HEK293 (cell line): ENCODE results near the gene KCNJ11.
A peak's percentile ranks its signal among the peaks of the same experiment; 100 is the strongest.

Experiments
- CTCF ChIA-PET: fragments of 350-600 bp; formaldehyde crosslinking; extraction: SDS; loops from one replicate; lab custom pipeline; 2021; ENCODE audit warnings: antibody characterized with exemption; lab: Yijun Ruan, JAX
- POLR2A ChIA-PET: fragments of 300-600 bp; formaldehyde crosslinking; extraction: SDS; loops from one replicate; lab custom pipeline; 2020; ENCODE audit warnings: antibody characterized with exemption, inconsistent platforms; lab: Yijun Ruan, JAX
- H3K27ac ChIP-seq: fragments of 200-500 bp; sonication (Bioruptor generic); 2 replicates; pipeline ENCODE4 v1.5.1; 2014; ENCODE audit warnings: low read depth, low read length, control low read depth, inconsistent platforms; ENCODE audit errors: extremely low read depth
- H3K36me3 ChIP-seq, 2 experiments: fragments of 200-500 bp in 1 of 2; sonication (Bioruptor generic) in 1 of 2; 1 replicate in 1 of 2; 2 replicates in 1 of 2; pipeline ENCODE4 v1.5.1; 2014 to 2017; ENCODE audit warnings: inconsistent platforms in 2 of 2, low read length in 2 of 2; ENCODE audit not compliant: control insufficient read depth in 2 of 2, insufficient read depth in 1 of 2
- H3K4me1 ChIP-seq: fragments of 200-500 bp; sonication (Bioruptor generic); 2 replicates; pipeline ENCODE4 v1.5.1; 2014; ENCODE audit warnings: mild to moderate bottlenecking, low read length, inconsistent platforms; ENCODE audit not compliant: control insufficient read depth, insufficient read depth
- H3K4me3 ChIP-seq: 2 replicates; pipeline ENCODE4 v1.5.1; 2011; ENCODE audit warnings: low read depth, mild to moderate bottlenecking, control low read depth, low read length, moderate library complexity
- H3K9me3 ChIP-seq: fragments of 200-500 bp; sonication (Bioruptor generic); 2 replicates; pipeline ENCODE4 v1.5.1; 2014; ENCODE audit warnings: low read depth, low read length, inconsistent platforms; ENCODE audit not compliant: control insufficient read depth, insufficient read depth
- FEZF1 ChIP-seq: fragments of 450-650 bp; formaldehyde crosslinking; IDR thresholded peaks from 2 replicates; pipeline ENCODE4 v1.5.1; 2016; ENCODE audit warnings: missing biosample characterization, missing genetic modification characterization
- GLI4 ChIP-seq: fragments of 450-650 bp; formaldehyde crosslinking; IDR thresholded peaks from 2 replicates; pipeline ENCODE4 v1.5.1; 2016; ENCODE audit warnings: missing biosample characterization, missing genetic modification characterization
- SALL2 ChIP-seq: fragments of 450-650 bp; formaldehyde crosslinking; IDR thresholded peaks from 2 replicates; pipeline ENCODE4 v1.5.0; 2017; ENCODE audit warnings: missing biosample characterization, mild to moderate bottlenecking, missing genetic modification characterization, borderline replicate concordance
- SP7 ChIP-seq: fragments of 450-650 bp; formaldehyde crosslinking; IDR thresholded peaks from 2 replicates; pipeline ENCODE4 v1.5.1; 2016; ENCODE audit warnings: missing biosample characterization, missing genetic modification characterization
- ZFHX2 ChIP-seq: fragments of 450-650 bp; formaldehyde crosslinking; conservative IDR thresholded peaks from 2 replicates; pipeline ENCODE4 v1.5.1; 2016; ENCODE audit warnings: missing biosample characterization, missing genetic modification characterization
- ZFP37 ChIP-seq: fragments of 450-650 bp; formaldehyde crosslinking; IDR thresholded peaks from 2 replicates; pipeline ENCODE4 v1.5.1; 2016; ENCODE audit warnings: missing biosample characterization, missing genetic modification characterization
- ZNF266 ChIP-seq: fragments of 450-650 bp; formaldehyde crosslinking; IDR thresholded peaks from 2 replicates; pipeline ENCODE4 v1.5.1; 2016; ENCODE audit warnings: missing biosample characterization, missing genetic modification characterization, low read depth
- ZNF311 ChIP-seq: fragments of 450-650 bp; formaldehyde crosslinking; IDR thresholded peaks from 2 replicates; pipeline ENCODE4 v1.5.1; 2017; ENCODE audit warnings: missing biosample characterization, missing genetic modification characterization, borderline replicate concordance
- ZNF341 ChIP-seq: fragments of 450-650 bp; formaldehyde crosslinking; IDR thresholded peaks from 2 replicates; pipeline ENCODE4; 2016; ENCODE audit warnings: low read depth, missing biosample characterization, missing genetic modification characterization
- ZNF473 ChIP-seq: fragments of 450-650 bp; formaldehyde crosslinking; IDR thresholded peaks from 2 replicates; pipeline ENCODE4 v1.5.1; 2017; ENCODE audit warnings: missing biosample characterization, missing genetic modification characterization
- ZNF544 ChIP-seq: fragments of 450-650 bp; formaldehyde crosslinking; IDR thresholded peaks from 2 replicates; pipeline ENCODE4 v1.5.0; 2017; ENCODE audit warnings: missing biosample characterization, missing genetic modification characterization
- ZNF571 ChIP-seq: fragments of 450-650 bp; formaldehyde crosslinking; IDR thresholded peaks from 2 replicates; pipeline ENCODE4 v1.5.0; 2017; ENCODE audit warnings: missing biosample characterization, missing genetic modification characterization
- ZNF623 ChIP-seq: fragments of 450-650 bp; formaldehyde crosslinking; IDR thresholded peaks from 2 replicates; pipeline ENCODE4 v1.5.1; 2016; ENCODE audit warnings: missing biosample characterization, missing genetic modification characterization
- ZNF624 ChIP-seq: fragments of 450-650 bp; formaldehyde crosslinking; IDR thresholded peaks from 2 replicates; pipeline ENCODE4 v1.5.1; 2017; ENCODE audit warnings: missing biosample characterization, missing genetic modification characterization
- ZNF664 ChIP-seq: fragments of 450-650 bp; formaldehyde crosslinking; IDR thresholded peaks from 2 replicates; pipeline ENCODE4 v1.5.1; 2016; ENCODE audit warnings: missing biosample characterization, missing genetic modification characterization
- TF ChIP-seq, protein P1 (sequence below): fragments of 450-650 bp; formaldehyde crosslinking; IDR thresholded peaks from 2 replicates; pipeline ENCODE4 v1.5.1; 2016; ENCODE audit warnings: missing biosample characterization, missing genetic modification characterization

Gene KCNJ11

DNA sequence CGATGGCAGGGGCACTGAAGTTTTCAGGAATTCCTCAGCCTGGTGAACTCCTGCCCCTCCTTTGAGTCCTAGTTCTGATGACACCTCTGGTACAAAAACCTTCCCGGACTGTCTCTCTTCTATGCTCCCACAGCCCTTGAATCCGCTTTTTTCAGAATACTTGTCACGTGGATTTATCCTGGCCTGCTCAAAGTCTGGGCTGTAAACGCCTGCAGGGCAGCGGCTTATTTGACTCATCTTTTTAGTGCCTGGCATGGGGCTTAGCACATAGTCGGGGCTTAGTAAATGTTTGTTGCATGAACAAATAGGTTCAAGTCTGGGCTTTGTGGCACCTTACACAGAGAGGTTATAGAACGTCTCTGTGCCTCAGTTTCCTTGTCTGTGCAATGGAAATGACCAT, 13.4 kb upstream of the KCNJ11 start:
- POLR2A ChIA-PET, result no interaction called here
- Histone ChIP-seq H3K4me1 (peaks cover 5% of the 10 kb centered on the region; the same call in 1 of the 2 replicates), H3K27ac (no peak overlapping the region), H3K36me3 (no peaks in the 10 kb centered on the region), H3K4me3 (no peak overlapping the region), H3K9me3 (no peaks in the 10 kb centered on the region)
- TF ChIP-seq ZNF544 (no peak), ZNF664 (tag by site-specific recombination) (no peak)
- TF ChIP-seq, protein P1, sequence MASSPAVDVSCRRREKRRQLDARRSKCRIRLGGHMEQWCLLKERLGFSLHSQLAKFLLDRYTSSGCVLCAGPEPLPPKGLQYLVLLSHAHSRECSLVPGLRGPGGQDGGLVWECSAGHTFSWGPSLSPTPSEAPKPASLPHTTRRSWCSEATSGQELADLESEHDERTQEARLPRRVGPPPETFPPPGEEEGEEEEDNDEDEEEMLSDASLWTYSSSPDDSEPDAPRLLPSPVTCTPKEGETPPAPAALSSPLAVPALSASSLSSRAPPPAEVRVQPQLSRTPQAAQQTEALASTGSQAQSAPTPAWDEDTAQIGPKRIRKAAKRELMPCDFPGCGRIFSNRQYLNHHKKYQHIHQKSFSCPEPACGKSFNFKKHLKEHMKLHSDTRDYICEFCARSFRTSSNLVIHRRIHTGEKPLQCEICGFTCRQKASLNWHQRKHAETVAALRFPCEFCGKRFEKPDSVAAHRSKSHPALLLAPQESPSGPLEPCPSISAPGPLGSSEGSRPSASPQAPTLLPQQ (tag by site-specific recombination), result no peak
- CTCF ChIA-PET, result interaction anchor here (0.6 to 1.5 kb wide), 3 partner anchors 12 to 103 kb away, joined by 3 to 4 read pairs (median 3); partner anchors contain the start of gene KCNJ11

DNA sequence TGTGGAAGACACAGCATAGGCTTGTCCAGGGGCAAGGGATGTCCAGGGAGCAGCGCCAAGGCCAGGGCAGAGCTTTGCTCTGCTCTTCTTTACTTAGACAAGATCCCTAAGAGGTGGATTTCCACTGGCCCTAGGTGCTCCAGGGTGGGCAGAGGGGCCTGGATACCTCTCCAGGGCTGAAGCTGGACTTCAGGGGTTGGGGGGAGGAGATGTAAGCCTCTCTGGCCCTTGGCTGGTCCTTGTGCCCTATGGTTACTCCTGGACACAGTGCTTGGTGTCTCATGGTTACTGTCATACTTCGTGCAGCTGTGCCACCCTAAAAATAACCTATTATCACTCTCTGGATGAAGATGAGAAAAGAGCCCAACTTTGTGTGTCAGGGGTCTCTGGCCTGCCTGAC, 12.9 kb upstream of the KCNJ11 start:
- no peaks in the 10 kb centered on the region for H3K9me3 ChIP-seq
- peaks cover 5% of the 10 kb centered on the region; the same call in 1 of the 2 replicates for H3K4me1 ChIP-seq
- no peaks in the 10 kb centered on the region for H3K36me3 ChIP-seq
- ChIA-PET POLR2A (interaction anchor here (1.2 kb wide), 1 partner anchor 17 kb away, joined by 3 read pairs; no protein-coding TSS in a partner anchor), CTCF (interaction anchor here (0.6 to 1.5 kb wide), 6 partner anchors 11 to 197 kb away, joined by 3 to 4 read pairs (median 4); partner anchors contain the start of gene KCNJ11)
- H3K27ac ChIP-seq, result no peak overlapping the region
- TF ChIP-seq ZNF341 (tag by site-specific recombination) (no peak), ZFP37 (tag by site-specific recombination) (no peak), ZNF473 (tag by site-specific recombination) (no peak), SP7 (tag by site-specific recombination) (no peak), ZNF624 (no peak), ZNF266 (tag by site-specific recombination) (no peak), ZNF571 (no peak), ZNF311 (tag by site-specific recombination) (no peak), GLI4 (tag by site-specific recombination) (no peak), SALL2 (tag by site-specific recombination) (no peak)
- H3K4me3 ChIP-seq, result no peak overlapping the region

DNA sequence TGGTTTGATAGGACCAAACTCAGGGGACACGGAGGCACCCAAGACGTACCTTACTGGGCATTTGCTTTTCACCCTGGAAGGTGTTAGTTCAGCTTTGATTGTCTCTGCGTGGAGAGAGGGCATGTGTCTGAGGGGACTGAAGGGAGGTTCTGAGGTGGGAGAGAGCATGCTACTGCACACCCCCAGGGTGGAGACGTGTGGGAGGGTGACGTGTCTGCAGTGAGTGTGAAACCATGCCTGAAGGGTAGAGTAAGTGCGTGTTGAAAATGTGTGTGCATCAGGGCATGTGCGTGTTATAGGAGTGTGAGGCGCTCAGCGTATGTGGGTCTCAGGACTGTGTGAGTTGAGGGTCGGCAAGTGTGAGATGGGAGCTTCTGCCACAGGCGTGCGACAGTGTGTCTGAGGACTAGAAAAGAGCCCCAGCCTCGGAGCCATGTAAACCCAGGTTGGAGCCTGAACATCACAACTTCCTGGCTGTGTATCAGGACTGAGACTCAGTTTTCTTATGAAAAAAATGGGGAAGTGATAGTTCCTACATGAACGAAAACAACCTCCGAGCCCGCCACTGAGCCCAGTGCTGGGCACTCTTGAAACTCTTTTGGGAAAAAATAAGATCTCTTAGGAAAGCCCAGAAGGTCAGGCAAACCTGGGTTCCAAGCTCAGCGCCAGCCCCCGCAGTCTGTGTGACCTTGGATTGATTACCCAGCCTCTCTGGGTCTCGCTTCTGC, 11.8 kb upstream of the KCNJ11 start:
- Histone ChIP-seq H3K9me3 (no peaks in the 10 kb centered on the region), H3K36me3 (no peaks in the 10 kb centered on the region), H3K4me3 (no peak overlapping the region), H3K4me1 (no peaks in the 10 kb centered on the region), H3K27ac (no peak overlapping the region)
- peak; percentile 41 for TF ChIP-seq ZFHX2 (tag by site-specific recombination)
- TF ChIP-seq ZNF624, result no peak
- CTCF ChIA-PET, result interaction anchor here (0.9 to 2.5 kb wide), 4 partner anchors 12 to 128 kb away, joined by 3 to 7 read pairs (median 4); partner anchors contain the start of gene KCNJ11
- POLR2A ChIA-PET, result interaction anchor here (1.2 kb wide), 1 partner anchor 18 kb away, joined by 3 read pairs; no protein-coding TSS in a partner anchor

GRCh38 chr11:17399236-17399635, 10.8 kb upstream of the KCNJ11 start:
- Histone ChIP-seq H3K9me3 (no peaks in the 10 kb centered on the region), H3K27ac (no peak overlapping the region), H3K4me3 (no peak overlapping the region), H3K4me1 (no peaks in the 10 kb centered on the region), H3K36me3 (no peaks in the 10 kb centered on the region)
- CTCF ChIA-PET, result interaction anchor here (0.6 to 2.5 kb wide), 3 partner anchors 15 to 75 kb away, joined by 3 to 7 read pairs (median 3); no protein-coding TSS in a partner anchor
- POLR2A ChIA-PET, result interaction anchor here (0.7 kb wide), 1 partner anchor 24 kb away, joined by 5 read pairs; no protein-coding TSS in a partner anchor
- TF ChIP-seq ZNF623 (tag by site-specific recombination), result peak; percentile 94
- no peak for TF ChIP-seq FEZF1 (tag by site-specific recombination)
